Astrocyte of the spinal cord (primary cell): ENCODE data around the gene LINS1.

Experiments
- DNase-seq: peaks from one replicate; pipeline ENCODE4 v3.0.0; 2011; ENCODE audit warnings: low read depth, low spot score
- H3K4me3 ChIP-seq: 2 replicates; pipeline ENCODE4 v1.5.1; 2011; ENCODE audit warnings: low read depth, mild to moderate bottlenecking, low read length, moderate library complexity
- CTCF ChIP-seq: IDR thresholded peaks from 2 replicates; pipeline ENCODE4 v1.5.1; 2012; ENCODE audit warnings: low read depth, mild to moderate bottlenecking, low read length, inconsistent platforms
- in situ Hi-C: cut with HindIII; loops from 2 replicates; pipeline ENCODE4 v1.10.0; 2017; ENCODE audit warnings: low sequenced_read_pairs

LINS1 gene

GRCh38 chr15:100524326-100524725 lies 77.7 kb downstream of the LINS1 start:
- no peak for DNase-seq
- in situ Hi-C loops = no loop called here
- no peak overlapping the region for H3K4me3 ChIP-seq
- TF ChIP-seq CTCF = no peak

- in situ Hi-C loops = no loop called here
- no peak overlapping the region for H3K4me3 ChIP-seq
- no peak for DNase-seq
- no peak for TF ChIP-seq CTCF
Measured at GRCh38 chr15:100521907-100522306, 80.1 kb downstream of the LINS1 start.

GRCh38 chr15:100520132-100520921 lies 81.7 kb downstream of the LINS1 start:
- TF ChIP-seq CTCF = no peak
- in situ Hi-C loops = no loop called here
- no peak overlapping the region for H3K4me3 ChIP-seq
- no peak for DNase-seq

GRCh38 chr15:100517846-100518245 lies 84.1 kb downstream of the LINS1 start:
- no peak overlapping the region for H3K4me3 ChIP-seq
- in situ Hi-C loops = no loop called here
- no peak for DNase-seq
- TF ChIP-seq CTCF = no peak
